Iris pigment epithelial cell (primary cell): Measurements from ENCODE around the gene ASAP2.
"Not testable (repeated sequence)": the region's sequence is repeated elsewhere in the genome, so short reads cannot be mapped to it uniquely, and the experiment has no call there.

Source experiments
- DNase-seq: peaks from one replicate; pipeline ENCODE4 v3.0.0-alpha.2; 2011; ENCODE audit warnings: low read depth

Gene ASAP2

DNA sequence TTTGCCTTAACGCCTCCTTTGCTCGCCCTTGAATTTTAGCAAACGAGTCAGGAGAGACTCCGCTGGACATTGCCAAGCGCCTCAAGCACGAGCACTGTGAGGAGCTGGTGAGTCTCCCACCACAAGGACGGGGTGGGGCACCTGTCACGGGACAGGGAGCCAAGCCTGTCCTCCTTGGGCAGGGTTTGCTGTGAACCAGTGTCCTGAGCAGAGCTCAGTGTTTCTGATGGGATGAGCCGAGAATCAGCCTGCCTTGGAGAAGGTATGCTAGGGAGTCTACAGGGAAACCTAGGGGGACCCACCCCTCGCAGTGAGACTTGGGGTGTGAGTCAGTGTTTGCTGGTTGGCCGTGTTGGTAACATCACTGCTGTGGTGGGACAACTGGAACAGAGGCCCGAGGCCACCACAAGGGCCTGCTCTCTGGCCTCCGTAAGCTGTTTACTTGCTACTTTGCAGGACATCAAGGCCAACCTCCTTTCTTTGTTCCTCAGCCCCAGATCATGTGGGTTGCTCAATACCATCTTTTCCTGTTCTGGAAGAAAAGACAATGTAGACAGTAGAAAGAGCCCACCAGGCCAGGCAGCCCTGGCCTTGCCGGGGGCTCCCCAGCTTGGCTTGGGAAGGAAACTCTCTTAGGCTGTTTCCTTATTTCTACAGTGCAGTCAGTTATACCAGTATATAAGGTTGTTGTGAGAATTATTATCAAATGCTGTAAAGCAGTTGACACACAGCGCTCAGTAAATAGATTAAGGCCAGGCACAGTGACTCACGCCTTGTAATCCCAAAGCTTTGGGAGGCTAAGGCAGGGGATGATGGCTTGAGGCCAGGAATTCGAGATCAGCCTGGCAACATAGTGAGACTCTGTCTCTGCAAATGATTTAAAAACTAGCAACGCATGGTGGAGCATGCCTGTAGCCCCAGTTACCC is 174.4 kb downstream of the ASAP2 start:
- DNase-seq = peak; percentile 96

DNA sequence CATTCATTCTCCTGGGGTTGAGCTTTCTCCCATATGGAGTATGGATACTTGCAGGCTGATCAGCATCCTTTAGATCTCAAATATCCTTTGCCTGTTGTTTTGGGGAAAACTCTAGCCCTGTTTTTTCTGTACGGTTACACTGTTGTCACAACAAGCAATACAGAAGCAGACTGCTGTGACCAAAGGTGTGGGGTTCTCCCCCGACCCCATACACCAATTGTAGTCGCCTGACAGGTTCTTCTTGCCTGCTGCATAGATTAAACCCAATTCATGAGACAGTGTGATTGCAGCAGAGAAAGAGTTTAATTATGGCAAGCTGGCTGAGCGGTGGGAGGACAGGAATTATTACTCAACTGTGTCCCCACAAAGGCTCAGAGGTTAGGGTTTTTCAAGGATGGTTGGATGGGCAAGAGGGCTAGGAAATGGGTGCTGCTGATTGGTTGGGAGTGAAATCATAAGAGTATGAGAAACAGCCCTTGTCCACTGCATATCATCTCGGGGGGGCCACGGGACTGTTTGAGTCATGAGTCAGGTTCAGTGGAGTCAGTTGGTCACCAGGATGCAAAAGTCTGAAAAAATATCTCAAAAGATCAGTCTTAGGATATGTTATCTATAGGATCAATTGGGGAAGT is 176.1 kb downstream of the ASAP2 start:
- DNase-seq = peak; percentile 80

DNA sequence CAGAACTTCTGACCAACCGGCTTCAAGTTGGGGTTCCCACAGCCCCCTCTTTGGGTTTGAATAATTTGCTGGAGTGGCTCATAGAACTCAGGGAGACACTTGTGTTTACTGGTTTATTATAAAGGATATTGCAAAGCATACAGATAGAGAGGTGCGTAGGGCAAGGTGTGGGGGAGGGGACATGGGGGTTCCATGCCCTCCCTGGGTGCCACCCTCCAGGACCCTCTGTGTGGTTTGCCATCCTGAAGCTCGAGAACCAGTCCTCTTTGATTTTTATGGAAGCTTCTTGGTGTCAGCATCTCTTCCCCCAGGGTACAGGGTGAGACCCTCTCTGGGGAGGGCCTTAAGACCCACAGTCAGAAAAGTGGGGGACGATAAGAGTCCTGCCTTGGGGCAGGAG is 177.9 kb downstream of the ASAP2 start:
- no peak for DNase-seq

GRCh38 chr2:9385841-9386240 is 179.2 kb downstream of the ASAP2 start:
- peak; percentile 28 for DNase-seq

DNA sequence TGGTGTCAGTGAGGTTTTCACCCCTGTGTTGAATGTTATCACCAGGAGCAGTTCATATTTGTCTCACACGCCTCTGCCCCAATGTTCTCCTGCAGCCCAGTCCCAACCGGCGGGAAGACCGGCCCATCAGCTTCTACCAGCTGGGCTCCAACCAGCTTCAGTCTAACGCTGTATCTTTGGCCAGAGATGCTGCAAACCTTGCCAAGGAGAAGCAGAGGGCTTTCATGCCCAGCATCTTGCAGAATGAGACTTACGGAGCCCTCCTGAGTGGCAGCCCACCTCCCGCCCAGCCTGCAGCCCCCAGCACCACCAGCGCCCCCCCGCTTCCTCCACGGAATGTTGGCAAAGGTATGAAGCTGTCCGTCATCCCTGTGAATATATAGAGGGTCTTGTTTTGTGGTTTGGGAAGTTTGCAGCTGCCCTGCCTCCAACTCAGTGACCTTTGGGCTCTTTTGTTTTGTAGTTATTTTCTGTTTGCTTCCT is 181.6 kb downstream of the ASAP2 start:
- no peak for DNase-seq

DNA sequence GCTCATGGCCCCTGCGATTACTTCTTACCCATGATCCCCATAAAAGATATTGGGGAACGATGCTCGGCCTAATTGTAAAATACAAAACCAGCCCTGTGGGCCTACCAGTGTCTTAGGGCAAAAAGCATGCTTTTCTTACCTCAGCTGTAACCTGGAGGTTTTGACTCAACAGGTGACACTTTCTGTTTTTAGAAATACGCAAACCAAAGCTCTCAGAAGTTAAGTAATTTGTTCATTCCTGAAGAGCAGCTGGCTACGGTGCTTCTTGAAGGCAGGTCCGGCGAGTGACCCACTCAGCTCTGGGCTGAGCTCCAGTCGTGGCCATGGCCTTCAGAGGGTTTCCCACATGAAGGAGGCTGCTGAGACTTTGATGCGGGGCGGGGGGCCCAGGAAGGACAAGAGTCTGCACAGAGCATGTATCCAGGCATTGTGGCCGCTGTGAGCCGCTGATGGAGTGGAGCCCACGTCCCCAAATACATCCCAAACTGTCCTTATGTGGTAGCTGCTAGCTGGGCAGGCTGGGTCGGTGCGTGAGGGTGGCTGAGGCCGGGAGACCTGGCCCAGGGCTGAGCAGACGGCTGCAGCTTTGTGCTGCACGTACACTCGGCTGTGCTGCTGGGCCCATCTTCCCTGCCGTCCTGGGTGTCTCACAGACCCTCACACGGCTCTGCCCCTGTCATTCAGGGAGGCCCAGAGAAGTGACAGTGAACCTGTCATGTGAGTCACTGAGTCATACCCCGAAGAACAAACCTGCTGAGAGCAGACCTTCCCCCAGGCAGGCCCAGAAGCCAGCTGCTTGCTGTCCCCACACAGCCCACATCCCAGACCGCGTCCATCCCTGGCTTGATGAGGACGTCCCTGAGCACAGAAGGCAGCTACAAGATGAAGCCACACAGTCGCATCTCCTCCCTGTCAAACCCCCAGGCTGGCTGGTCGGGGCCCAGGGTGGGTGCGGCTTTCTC is 182.6 kb downstream of the ASAP2 start:
- no peak for DNase-seq

GRCh38 chr2:9390151-9390850 is 183.7 kb downstream of the ASAP2 start:
- DNase-seq = no peak

- DNase-seq = no peak
These were observed 184.4 kb downstream of the ASAP2 start for GRCh38 chr2:9390991-9391390.

DNA sequence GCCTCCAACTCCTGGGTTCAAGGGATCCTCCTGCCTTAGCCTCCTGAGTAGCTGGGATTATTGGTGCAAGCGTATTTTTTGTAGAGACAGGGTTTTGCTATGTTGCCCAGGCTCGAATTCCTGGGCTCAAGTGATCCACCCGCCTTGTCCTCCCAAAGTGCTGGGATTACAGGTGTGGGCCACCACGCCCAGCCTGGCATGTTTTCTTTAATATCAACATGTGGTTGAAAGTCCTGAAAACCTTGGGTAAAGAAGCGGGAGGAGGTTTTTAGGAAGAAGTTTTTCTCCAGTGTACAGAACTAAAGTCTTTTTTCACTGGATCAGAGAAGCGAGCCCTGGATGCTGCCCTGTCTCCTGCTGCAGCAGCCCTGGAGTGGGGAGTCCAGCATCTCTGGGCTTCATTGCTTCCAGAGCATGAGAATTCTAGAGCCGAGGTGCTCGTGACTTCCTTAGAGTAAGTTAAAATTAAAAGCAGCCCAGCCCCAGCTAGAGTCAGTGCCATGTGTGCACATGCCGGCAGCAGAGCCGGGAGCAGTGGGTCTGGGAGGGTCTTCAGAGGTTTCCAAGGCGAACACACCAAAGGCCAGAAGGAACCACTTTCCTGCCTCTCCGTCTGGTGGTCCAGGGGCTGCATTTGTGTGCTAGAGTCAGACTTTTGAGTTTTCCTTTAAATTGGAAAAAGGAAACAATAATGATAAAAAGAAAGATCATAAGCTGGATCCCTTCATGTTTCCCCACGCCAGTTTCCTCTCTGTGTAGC is 185.5 kb downstream of the ASAP2 start:
- no peak for DNase-seq

DNA sequence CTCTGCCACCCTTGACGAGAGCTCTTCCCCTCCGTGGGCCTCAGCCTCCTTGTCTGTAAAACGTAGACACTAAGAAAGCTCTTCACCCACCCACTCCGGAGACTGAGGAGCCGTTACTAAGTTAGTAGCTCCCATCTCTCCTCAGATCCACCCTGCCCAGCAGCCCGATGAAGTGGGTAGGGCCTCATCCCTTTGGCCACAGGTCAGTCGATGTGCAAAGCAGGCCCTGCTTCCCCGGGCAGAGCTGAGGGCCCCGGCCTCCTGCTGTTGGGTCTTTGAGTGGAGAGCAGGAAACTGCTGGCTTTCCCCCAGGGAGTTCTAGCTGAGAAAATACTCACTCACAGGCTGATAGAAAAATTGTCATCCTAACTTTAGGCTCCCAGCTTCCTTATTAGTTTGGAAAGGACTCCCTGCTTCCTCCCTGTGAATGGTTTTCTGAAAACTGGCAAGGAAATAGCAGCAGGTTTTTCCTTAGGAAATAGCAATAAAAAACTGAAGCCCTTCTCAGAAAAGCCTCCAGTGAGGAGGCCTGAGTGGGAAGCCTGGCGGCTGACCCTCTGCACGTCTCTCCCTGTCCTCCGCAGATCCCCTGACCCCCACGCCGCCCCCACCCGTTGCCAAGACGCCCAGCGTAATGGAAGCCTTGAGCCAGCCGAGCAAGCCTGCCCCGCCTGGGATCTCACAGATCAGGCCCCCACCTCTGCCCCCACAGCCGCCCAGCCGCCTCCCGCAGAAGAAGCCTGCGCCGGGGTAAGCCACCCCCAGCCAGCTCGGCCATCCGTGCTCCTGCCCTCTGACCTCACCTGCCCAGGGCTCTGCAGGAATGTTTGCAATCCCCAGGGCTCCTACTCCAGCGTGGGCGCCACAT is 186.5 kb downstream of the ASAP2 start:
- no peak for DNase-seq

DNA sequence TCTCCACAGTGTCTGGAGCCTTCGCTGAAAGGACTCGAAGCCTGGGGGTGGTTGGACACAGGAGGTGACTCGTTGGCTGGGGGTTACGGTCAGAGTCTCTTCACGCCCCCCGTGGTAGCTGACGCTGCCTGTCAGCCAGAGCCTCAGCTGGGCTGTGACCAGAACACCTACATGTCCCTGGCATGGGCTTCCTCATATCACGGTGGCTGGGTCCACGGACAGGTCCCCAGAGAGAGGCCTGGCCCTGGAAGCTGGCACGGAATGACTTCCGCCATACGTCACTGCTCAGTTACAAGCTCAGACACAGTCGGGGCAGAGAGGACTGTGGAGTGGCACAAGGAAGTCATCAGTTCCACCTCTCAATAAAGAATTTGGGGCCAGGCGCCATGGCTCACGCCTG is 188.2 kb downstream of the ASAP2 start:
- no peak for DNase-seq

DNA sequence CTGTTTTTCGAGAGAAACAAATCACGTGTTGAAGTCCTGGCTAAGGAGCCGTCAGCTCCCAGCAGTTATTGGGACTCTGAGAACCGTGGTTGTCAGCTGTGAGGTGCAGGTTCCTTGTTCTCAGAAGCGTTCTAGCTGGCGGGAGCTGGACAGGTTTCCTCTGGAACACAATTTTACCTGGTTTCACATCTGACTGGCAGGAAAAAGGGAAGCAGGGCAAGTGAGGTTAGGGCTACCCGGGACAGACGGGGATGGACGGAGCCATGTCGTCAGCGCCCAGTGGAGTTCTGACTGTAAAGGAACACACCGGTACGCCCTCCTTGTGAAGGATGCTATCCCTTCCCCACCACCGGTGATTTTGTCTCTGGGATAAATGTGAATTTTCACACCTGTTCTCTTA is 190.6 kb downstream of the ASAP2 start:
- DNase-seq = no peak

- not testable (repeated sequence) for DNase-seq
These were observed 191.6 kb downstream of the ASAP2 start for GRCh38 chr2:9398251-9398650.

DNA sequence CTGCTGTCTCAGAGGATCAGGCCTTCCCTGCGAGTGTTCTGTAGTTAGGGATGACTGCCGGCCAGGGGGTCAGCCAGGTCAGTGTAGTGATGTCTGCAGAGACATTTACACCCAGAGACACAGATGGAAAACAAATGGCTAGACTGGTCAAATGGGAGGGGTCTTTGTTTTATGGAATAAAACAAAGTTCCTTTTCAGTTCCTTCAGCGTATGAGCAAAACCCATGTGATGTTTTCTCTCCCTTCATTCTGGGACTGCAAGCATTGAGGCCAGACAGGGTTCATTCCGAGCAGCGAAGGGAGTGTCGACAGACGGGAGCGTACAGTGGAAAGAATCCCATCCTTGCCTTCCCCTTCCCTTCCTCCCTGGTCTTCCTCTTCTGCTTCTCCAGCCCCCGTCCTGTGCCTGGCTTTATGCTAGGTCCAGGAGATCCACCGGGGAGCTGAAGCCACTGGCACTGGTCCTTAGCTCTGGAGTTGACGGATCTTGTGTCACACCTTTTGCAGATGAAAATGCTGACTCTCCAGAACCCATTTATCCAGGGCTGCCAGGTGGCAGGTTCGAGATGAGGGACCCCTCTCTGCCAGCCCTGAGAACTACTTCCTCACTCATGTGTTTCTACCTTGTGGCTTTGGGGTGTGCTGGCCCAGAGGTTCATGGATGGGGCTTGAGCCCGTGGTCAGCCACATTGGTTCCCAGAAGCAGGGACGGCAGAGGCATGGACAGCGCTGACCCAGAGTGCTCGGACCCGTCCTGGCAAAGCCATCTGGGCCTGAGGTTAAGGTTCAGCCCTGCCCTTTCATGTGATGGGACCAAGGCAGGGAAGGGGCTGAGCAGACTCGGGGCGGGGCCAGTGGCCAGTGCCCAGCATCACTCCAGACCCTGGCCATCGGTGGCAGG is 192.5 kb downstream of the ASAP2 start:
- DNase-seq = no peak

GRCh38 chr2:9400268-9401058 is 193.9 kb downstream of the ASAP2 start:
- DNase-seq = no peak

GRCh38 chr2:9401059-9401547 is 194.5 kb downstream of the ASAP2 start:
- DNase-seq = no peak

GRCh38 chr2:9401646-9402371 is 195.2 kb downstream of the ASAP2 start:
- DNase-seq = no peak
